T follicular helper cell (primary cell): ENCODE results near the gene PRSS56.

Experiments
- DNase-seq: peaks from one replicate; pipeline ENCODE4 v3.0.0-alpha.2; 2020; ENCODE audit warnings: low read depth

The PRSS56 gene

DNA sequence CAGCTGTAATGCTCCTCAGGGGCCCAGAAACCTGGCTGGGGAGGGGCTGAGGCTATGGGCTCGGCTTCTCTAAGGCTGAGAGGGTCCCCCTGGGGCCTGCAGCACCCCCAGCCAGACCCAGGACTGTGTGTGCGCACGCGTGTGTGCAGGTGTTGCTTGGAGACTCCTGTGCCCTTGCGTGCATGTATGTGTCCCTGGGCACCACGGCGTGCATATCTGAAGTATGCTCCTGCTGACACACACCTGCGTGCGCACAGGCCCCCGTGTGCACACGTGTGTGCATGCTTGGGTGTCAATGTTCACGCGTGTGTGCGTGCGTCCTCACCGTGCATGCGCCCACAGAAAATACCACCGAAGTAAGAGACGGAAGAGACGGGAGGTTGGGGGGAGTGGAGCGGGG lies 17.7 kb upstream of the PRSS56 start:
- peak; percentile 30 for DNase-seq

DNA sequence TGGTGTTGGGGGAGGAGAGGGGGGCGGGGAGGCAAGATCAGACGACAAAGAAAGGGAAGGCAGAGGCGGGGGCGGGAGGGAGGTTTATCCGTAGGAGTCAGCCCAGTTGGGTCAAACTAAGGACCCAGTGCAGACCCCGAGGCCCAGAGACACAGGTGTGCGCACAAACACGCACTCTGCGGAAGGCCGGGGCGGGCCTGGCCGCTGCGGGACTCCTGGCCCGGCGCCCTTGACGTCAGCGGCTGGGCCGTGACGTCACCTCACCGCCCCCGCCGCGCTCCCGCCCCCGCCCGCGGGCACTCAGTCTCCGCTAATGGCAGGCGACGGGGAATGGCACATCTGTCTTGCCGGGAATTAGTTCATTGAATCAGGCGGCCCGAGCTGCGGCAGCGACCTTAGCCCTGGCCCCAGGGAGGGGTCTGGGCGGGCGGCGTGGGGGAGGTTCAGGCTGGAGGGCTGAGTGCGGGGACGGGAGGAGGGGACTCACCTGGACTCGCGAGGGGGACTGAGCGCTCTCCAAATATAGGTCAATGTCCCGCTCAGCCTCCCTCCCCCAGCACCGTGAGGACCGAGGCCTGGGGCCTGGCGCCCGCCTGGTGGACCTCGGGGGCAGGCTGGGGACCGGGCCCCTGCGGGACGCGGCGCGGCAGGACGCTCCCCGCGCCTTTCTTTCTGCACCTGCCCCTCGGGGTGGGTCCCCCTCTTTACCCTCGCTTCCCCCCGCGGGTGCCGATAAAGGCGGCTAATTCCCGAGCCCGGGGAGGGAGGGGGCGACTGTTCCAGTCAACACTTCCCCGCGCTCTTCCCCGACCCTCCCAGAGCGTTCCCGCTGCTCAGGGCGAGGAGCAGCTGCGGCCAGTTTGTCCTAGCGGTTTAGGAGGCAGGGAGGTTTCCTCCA lies 17.0 kb upstream of the PRSS56 start:
- DNase-seq = peak; percentile 45

DNA sequence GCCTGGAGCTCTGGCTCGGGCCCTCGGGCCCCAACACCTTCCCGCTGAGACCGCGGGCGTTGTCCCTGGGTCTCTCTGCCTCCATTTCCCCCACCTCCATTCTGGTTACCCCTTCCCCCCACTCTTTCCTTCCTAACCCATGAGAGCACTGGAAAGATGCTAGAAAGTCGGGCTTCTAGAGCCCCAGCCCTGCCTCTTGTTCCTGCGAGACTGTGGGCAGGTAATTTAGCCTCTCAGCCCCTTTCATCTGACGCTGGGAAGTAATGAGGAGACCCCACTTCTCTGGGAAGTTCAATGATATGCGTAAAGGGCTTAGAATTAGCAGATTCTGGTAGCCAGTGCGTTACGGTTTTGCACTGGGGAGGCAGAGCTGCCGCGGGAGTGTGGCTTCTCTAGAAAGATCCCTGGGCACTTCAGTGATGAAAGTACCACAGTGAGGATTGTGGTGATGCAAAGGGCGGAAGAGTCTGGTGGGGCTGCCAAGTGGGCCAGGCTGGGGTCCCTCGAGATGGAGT lies 16.3 kb upstream of the PRSS56 start:
- DNase-seq = no peak

DNA sequence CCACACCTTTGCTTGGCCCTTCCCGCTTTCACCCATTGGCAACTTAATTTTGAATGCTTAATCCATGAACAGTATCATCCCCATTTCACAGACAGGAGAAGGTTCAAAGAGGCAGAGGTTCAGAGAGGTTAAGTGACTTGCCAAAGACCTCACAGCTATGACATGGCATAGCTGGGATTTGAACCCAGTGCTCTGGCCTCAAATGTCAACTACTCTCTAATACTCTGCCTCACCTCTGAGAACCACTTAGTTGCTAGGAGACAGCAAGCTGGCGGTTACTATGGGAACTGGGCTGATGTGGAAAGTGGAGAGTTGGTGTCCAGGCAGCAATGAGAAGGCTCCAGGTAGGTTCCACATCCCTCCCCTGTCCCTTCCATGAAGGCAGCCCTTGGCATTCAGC lies 15.8 kb upstream of the PRSS56 start:
- DNase-seq = no peak

DNA sequence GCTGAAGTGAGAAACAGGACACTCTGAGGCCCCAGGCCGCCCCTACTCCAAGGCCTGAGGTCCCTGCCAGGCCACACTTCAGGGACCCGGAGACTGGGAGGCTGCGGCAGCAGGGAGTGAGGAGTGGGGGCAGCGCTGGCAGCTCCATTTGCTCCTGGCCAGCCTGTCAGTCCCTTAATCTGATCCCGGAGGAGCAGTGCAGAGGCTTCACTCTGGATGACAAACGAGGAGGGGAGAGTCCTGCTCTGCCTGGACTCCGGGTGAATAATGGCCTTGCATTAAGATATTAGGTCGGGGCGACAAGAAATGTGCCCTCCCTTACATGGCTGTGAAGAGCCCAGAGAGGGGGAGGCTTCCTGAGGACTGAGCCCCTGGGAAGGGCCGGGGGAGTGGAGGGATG lies 14.3 kb upstream of the PRSS56 start:
- no peak for DNase-seq

DNA sequence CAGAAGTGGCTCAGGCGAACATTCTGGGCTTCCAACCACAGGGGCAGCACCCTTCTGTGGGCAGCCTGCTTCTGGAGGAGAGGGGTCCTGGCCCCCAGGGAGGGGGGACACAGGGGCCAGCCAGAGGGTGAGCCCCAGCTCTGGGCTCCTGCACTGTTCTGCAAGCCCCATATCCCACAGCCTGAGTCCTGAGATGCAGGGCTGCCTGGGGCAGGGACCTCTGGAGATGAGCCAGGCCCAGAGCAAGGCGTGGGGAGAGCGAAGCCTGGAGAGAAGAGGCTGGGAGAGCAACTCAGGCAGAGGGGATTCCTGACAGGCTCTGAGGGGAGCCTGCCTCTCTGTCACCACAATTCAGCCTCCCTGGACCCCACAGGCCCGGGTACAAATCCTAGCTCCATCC lies 13.5 kb upstream of the PRSS56 start:
- no peak for DNase-seq

DNA sequence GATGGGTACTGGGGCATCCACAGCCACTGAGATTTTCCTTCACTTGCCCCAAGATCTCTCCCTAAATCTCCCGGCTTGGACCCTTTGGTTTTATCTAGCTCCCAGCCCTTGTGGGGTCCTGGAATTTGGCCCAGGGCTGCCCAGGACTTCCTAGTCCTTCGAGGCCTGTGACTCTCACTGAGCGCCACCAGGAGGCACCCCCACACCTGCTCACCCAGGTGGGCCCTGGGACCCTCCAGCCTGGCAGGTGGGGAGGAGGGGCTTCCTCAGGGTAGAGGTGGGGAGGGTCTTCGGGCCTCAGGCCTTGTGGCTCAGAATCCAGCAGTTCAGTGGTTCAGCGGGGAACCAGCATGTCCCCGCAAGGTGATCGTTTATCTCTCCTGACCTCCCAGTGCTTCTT lies 11.9 kb upstream of the PRSS56 start:
- DNase-seq = no peak

DNA sequence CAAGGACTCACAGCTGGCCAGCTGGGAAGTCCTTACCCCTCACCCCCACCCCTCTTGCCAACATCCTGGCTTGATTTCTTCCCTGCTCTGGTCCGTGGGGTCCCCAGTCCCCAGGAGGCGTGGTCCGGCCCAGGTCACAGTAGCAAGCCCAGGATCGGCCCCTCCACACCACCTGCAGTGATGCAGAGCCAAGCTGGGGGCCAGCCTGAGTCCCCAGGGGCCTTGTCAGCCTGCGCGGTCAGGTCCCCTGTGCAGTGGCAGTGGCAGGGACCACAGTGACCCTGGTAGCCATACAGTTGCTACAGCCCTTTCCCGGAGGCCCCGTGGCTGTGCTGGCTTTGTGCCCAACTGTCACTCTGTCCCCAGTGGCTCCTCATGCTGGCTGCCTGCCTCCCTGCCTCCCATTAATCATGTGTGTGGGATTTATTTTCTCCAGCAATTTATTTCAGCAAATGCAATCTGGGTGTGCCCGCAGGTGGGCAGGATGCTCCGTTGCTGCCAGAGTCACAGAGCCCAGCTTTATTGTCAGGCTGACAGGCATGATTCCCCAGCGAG lies 8.8 kb upstream of the PRSS56 start:
- no peak for DNase-seq

DNA sequence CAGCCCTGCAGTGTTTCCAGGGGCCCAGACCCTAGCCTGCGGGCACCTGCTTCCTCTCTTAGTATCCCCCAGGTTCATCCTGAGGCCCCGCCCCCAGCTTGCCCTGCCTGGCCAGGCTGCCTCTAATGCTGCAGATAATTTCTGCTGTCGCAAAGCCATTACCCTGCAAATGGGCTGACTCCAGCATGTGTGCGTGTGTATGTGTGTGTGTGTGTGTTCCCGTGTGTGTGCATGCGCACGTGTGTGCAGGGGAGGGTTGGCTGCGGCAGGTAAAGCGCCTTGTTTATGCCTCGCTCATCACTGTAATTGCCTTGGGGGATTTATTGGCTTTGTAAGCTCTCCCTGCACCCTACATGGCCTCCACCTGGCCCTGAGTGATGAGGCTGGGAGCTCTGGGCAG lies 7.6 kb upstream of the PRSS56 start:
- DNase-seq = no peak

DNA sequence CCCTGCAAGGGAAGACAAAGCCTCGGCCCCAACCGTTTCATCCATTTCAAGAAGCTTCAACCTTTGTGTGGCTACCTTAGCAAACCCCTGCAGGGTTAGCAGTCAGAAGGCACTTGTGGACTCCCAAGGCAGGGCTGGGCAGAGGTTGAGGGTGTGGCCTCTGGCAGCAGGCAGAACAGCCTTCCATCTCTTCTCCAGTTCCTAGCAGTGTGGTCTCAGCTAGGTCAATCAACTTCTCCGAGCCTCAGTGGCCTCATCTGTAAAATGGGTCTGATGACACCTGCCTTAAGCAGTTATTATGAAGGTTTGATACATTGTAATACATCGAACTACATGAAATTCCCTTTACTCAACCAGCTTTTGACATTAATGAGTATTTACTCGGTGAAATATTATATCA lies 6.8 kb upstream of the PRSS56 start:
- no peak for DNase-seq

DNA sequence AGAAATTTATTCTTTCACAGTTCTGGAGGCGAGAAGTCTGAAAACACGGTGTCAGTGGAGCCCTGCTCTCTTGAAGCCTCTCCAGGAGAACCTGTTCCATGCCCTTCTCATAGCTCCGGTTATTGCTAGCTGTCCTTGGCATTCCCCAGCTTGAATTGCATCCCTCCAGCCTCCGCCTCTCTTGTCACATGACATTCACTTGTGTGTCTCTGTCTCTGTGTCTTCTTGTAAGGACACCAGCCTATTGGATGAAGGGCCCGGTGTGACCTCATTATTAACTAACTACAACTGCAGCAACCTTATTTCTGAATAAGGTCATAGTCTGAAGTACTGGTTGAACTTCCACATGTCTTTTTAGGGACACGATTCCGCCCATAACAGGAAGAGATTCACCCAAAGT lies 4.5 kb upstream of the PRSS56 start:
- no peak for DNase-seq

DNA sequence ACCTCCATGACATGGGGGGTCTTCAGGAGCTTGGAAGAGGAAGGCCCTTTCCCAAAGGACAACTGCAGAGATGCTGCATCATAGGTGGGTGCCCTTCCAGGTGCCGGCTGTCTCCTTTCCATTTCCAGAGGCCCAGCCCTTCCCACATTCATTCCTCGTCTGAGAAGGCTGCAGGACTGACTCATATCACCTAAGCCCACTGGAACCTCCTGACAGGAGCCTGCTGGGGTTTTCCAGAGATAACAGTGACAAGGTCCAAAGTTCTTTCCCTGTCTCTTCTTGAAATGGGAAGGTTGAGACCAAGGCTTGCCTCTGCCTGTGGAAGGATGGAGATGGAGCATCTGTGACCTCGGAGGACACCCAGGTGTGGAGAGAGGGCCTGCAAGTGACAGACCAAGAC lies 3.6 kb upstream of the PRSS56 start:
- no peak for DNase-seq

DNA sequence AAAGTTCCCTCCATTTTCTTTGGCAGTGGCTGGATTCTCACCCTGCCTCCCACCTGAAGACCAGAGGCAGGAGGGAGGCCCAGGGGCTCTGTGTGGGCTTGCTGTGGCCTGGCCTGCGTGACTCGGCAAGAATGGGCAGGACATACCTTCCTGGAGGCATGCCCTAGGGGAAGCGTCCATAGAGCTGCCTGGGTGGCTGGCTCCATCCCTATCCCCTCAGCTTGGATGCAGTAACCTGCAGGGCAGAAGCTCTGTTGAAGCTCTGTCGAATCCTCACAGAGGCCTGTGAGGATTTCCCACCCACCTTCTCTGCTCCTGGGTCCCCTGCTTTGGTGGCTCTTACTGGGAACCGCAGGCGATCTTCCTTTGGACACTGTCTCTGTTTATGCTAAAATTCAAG lies 1.3 kb upstream of the PRSS56 start:
- DNase-seq = no peak

DNA sequence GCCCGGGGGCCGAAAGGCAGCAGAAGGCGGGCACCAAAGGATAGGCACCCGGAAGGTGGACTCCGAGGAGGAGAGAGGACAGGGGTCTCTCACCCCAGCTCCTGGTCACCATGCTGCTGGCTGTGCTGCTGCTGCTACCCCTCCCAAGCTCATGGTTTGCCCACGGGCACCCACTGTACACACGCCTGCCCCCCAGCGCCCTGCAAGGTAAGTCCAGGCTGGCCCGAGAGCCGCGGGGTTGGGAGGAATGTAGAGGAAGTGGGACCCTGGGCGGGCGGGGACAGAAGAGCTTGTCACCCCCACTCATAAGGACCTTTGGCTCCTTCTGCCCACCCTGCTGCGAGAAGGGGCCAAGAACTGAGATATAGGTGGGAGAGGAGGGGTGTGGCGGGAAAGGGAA lies 301 bp downstream of the PRSS56 start:
- no peak for DNase-seq

DNA sequence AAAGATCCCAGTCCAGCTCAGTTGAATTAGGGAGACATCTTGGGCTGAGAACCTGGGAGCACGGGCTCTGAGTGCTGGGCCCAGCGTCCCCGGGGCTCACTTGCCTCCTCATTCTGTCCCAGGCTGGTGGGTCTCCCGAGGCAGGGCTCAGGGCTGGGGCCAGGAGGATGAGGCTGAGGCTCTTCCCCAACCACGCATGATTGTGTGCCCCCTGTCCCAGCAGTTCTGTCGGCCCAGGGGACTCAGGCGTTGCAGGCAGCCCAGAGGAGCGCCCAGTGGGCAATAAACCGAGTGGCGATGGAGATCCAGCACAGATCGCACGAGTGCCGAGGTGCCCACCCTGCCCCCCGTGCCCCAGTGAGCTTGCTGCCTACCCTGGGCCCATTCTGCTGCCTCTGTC lies 910 bp downstream of the PRSS56 start:
- no peak for DNase-seq

DNA sequence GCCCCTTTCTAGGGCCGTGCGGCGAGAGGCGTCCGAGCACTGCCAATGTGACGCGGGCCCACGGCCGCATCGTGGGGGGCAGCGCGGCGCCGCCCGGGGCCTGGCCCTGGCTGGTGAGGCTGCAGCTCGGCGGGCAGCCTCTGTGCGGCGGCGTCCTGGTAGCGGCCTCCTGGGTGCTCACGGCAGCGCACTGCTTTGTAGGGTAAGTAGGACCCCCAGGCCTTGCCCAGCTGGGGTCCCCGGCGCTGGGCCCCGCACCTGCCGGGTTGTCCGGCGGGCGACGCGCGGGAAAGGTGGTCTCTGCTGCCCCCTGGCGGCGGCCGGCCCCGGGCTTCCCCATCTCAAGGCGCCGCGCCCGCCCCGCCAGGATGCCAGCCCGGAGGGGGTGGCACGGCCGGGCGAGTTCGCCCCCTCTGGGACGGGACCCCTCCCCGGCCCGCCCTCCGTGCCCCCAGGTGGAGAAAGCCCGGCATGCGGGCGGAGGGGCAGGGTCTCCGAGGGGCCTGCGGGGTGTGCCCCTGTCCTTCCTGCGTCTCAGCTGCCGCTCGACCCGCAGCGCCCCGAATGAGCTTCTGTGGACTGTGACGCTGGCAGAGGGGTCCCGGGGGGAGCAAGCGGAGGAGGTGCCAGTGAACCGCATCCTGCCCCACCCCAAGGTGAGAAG lies 1.9 kb downstream of the PRSS56 start:
- DNase-seq = peak; percentile 47

DNA sequence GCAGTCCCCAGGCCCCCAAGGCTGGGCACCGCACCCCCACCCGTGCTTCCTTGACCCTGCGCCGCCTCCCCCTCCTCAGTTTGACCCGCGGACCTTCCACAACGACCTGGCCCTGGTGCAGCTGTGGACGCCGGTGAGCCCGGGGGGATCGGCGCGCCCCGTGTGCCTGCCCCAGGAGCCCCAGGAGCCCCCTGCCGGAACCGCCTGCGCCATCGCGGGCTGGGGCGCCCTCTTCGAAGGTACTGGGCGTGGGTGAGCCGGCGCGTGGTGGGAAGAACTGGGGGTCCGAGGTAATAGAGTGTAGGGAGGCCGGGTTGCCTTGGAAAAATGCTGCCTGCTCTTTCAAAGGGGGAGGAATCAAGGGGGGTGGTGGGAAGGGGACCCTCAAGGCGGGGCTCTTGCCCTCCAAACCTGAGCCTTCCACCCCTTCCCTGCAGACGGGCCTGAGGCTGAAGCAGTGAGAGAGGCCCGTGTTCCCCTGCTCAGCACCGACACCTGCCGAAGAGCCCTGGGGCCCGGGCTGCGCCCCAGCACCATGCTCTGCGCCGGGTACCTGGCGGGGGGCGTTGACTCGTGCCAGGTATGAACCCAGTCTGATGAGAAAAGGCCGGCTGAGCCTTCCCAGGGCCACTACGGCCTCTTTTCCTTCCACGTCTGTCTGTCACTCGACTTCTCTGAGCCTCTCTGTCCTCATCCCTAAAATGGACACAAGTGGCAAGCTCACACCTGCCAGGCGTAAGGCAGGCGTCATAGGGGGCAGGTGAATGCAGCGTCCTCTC lies 2.6 kb downstream of the PRSS56 start:
- DNase-seq = no peak

DNA sequence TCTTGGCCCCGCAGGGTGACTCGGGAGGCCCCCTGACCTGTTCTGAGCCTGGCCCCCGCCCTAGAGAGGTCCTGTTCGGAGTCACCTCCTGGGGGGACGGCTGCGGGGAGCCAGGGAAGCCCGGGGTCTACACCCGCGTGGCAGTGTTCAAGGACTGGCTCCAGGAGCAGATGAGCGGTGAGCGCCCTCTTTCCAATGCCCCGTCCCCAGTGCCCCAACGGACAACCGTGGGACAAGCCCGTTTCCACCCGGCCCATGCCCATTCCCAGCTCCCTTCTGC lies 3.2 kb downstream of the PRSS56 start:
- no peak for DNase-seq

DNA sequence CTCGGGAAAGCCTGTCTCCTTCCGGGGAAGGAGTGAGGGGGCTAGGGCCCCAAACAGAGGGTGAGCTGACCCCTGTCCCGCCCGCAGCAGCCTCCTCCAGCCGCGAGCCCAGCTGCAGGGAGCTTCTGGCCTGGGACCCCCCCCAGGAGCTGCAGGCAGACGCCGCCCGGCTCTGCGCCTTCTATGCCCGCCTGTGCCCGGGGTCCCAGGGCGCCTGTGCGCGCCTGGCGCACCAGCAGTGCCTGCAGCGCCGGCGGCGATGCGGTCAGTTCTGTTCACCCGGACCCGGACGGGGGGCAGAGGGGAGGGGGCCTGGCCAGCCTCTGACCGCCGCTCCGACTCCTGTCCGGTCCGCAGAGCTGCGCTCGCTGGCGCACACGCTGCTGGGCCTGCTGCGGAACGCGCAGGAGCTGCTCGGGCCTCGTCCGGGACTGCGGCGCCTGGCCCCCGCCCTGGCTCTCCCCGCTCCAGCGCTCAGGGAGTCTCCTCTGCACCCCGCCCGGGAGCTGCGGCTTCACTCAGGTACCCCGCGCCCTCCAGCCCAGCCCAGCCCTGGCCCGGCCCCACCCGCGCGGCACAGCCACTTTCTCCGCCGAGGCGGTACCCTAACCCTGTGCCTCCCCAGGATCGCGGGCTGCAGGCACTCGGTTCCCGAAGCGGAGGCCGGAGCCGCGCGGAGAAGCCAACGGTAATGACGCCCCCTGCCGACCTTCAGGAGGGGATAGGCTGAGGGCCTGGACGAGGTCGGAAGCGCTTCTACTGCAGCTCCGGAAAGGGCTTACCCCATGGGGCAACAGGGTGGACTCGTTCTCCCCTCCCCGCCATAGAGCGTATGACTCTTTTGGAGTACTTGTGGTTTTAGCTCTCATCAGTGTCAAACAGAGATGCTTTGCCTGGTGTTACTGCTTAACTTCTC lies 3.8 kb downstream of the PRSS56 start:
- DNase-seq = no peak

DNA sequence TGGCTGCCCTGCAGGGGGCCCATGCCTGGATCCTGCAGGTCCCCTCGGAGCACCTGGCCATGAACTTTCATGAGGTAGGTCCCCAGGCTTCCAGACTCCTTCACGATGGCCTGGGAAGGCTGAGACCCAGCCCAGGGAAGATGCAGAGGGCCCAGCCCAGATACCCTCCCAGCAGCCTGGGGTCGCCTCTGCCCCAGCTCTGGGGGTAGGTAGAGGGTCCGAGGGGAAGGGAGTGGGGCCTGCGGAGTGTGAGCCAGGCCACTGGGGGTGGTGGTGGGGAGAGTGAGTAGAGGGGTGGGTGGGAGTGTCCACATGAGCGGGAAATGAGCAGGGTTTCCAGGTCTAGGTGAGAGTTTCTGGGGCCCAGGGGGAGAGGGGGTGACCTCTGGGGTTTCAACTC lies 4.6 kb downstream of the PRSS56 start:
- DNase-seq = no peak

DNA sequence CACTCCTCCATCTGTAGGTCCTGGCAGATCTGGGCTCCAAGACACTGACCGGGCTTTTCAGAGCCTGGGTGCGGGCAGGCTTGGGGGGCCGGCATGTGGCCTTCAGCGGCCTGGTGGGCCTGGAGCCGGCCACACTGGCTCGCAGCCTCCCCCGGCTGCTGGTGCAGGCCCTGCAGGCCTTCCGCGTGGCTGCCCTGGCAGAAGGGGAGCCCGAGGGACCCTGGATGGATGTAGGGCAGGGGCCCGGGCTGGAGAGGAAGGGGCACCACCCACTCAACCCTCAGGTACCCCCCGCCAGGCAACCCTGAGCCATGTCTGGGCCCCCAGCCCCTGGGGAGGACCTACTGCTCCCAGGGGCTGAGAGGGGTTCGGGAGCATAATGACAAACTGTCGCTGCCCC lies 5.0 kb downstream of the PRSS56 start:
- DNase-seq = no peak
